NCI-H460 (cell line): ENCODE measurements around the gene MMP7. TPM values are rescaled to one million over a fixed set of nuclear protein-coding genes. Genes with fewer than 3 reads are reported as not detected.

Source experiments
- DNase-seq: peaks from one replicate; pipeline ENCODE4 v3.0.0-alpha.2; 2016; ENCODE audit warnings: low read depth; ENCODE audit errors: extremely low read depth
- total RNA-seq: library from RNA; depleted of rRNA; stranded (reverse); fragments of >200 nt; shearing (Covaris generic); gene quantifications from 2 replicates; pipeline ENCODE4 v1.2.3, GENCODE V29; 2014

Gene MMP7
- total RNA-seq, 1 experiment from 2014 or later = 0.12 TPM

GRCh38 chr11:102497061-102497460 is 33.5 kb downstream of the MMP7 start:
- no peak for DNase-seq

DNA sequence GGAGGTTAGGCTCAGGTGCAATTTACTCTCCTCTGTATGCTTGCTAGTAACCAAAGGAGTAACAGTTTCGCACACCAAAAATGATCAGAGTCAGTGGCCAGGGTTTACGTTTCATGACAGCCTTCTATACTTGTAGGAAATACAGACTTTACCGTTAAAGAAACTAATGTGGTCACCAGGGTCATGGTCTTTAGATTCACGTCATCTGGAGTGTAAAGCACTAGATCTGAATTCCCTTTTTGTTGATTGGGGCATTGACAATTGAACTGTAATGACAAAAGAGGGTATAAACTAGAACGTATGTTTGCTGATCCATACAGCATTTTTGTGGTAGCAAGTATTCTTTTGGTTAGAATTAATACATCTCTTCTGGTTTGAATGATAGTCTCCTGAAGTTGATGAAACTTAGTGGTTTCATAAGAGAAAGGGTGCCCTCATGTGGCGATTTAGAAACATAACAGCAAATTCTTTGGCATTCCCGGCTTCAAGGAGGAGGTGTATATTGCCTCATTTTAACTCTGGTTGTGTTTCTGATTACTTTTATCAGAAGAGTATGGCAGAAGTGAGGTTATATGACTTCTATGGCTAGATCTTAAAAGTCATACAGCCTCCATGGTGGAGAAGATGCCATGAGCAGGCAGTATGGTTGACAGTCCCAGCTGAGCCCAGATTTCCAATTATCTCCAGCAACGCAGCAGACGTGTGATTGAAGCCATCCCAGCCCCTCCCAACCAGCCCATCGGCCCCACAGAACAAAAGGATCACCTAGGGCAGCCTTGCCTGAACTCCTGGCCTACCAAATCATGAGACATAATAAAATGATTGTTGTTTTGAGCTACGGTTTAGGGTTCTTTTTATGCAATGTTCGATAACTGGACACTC is 35.1 kb downstream of the MMP7 start:
- peak; percentile 80 for DNase-seq

DNA sequence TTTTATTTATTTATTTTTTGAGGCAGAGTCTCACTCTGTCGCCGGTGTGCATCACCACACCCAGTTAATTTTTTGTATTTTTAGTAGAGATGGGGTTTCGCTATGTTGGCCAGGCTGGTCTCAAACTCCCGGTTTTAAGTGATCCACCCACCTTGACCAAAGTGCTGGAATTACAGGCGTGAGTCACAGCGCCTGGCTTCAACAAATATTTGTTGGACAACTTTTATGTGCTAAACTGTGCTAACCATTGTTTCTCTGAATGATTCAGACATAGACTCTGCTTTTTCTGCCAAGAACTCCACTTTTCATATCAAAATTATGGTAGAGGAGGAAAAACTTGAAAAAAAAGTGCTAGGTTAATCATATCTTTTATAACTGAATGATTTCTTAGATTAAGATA is 36.3 kb downstream of the MMP7 start:
- no peak for DNase-seq

- no peak for DNase-seq
These were observed 37.0 kb downstream of the MMP7 start for GRCh38 chr11:102493524-102493923.

DNA sequence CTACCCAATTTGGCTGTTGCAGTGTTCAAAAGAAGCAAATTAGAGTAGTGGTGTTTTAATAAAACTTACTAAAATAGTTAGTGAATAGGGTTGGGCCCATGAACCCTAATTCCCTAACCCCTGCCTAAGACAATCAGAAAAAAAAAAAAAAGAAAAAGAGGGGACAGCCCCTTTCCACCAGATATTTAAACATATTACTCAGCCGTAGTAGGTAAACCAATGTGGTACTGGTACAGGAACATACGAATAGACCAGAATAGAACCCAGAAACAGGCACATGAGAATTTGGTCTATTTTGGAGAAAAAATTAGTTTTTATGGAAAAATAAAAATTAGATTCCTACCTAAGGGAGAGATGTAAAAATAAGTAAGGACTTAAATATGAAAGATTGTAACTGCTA is 38.6 kb downstream of the MMP7 start:
- no peak for DNase-seq

DNA sequence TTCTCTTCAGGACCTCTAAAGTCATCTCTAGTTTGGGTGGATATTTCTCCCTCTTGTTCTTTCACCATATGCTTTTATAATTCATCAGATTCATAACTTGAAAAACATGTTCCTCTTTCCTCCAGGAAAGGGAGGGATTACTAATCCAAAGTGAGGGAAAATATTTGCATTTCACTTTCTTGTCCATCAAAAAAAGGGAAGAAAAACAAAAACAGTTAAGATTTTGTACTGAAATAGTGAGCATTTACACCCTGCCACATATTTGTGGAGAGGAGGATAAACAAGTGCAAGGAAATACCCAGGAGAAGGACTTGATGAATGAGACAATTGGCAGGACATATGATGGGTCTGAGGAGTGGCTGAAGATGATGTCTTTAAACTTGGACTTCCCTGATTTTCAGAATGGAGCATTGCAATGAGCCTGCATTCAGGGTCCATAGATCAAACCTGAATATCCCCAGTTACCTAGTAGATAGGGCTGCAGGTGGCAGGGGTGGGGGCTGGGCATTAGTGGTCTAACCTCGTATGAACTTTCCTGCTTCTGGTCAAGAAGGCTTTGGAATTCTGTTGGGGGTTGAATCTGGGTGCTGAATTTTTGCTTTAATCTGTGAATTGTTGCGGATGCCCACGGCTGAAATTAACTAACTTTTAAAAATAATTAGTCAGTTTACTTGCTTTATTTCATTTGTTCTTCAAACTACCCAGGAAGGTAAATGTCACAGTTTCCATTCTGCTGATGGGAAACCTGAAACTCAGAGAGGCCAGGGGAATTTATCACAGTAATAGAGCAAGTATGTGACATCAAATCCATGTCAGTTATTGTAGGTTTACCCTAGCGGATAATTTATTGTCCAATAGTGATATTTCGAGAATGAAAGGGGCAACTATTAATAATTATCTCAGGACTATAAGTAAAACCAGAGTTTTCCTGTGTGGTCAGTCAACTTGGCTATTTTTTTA is 41.1 kb downstream of the MMP7 start:
- no peak for DNase-seq

GRCh38 chr11:102488208-102488607 is 42.3 kb downstream of the MMP7 start:
- DNase-seq = no peak

GRCh38 chr11:102487214-102487613 is 43.3 kb downstream of the MMP7 start:
- no peak for DNase-seq

- no peak for DNase-seq
These were observed 44.0 kb downstream of the MMP7 start for GRCh38 chr11:102486584-102486983.

GRCh38 chr11:102485095-102485722 is 45.3 kb downstream of the MMP7 start:
- no peak for DNase-seq

GRCh38 chr11:102482433-102482832 is 48.1 kb downstream of the MMP7 start:
- no peak for DNase-seq

DNA sequence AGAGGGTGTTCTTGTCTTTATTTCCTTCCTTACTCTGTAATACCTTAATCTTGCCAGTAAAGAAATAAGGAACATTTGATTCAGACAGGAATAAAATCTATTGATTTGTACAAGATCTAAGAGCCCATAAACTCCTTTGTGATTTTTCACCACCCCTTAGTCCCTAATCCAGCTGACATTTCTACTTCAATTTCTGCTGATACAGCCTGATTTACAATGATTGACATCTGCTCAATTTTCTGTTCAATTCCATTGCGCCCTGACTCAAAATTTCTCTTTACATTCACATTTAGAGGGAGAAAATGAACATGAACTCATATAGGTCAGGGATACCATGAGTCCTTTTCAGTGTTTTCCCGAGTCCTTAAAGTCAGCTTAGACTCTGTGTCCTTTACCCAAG is 50.8 kb downstream of the MMP7 start:
- no peak for DNase-seq

DNA sequence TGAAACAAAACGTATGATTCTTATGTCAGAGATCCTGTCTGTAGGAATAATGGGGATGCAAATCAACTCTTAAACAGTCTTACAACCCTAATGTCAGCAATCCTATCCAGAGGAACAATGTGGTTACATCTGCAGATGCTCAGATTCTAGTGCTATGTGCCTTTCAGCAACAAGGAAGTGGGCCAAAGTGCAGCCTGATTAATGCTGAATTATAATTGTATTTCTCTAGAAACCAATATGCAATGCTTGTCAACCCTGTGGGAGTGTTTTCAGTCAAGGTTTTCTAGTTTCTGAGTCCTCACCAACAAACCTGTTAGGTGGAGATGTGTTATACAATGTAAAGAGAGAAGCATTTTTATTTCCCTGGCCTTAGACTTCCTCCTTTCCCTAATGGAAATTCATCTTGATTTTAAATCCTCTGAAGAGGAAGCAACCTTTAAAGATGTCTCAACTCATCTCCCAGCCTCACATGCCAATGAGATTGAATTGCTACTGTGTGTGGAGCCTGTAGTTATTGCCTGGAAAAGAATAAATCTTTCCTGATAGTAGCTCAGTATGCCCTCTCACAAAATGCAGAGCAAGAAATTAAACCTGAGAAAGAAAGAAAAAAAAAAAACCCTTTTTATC is 51.8 kb downstream of the MMP7 start:
- DNase-seq = no peak

GRCh38 chr11:102476812-102477211 is 53.7 kb downstream of the MMP7 start:
- DNase-seq = no peak

DNA sequence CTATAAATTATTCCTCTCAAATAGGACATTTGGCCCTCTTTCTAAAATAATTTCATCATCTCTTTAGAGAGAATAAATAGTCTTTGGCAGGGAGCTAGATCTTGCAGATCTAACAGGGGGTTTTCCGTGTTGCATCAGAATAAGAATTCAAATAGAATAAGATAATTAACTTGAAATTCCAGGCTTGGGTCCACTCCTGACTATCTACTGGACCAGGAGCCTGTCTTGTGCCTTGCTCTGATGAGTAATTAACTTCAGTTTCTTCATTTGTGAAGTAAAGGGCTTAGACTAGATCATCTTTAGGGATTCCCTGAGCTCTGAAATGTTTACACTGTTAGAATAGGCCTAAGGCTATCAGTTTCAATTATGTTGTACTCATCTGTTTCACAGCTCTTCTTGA is 54.5 kb downstream of the MMP7 start:
- DNase-seq = no peak

DNA sequence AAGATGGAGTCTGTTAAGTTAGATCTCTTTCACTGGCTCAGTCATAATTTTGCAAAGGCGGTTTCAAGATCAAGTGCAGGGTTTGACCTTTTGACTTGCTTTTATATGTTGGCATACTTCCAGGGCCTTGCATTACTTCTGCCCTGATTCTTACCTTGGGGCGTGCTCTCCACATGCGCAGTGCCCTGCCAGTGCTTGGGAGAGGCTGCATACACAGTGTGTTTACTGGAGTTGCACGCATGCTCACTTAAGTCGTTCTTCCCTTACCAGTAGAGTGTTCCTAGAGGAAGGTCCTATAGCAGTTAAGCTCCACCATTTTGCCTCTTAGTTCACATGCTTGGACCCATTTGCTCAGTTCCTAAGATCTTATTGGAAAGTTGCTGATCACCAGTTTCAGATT is 57.0 kb downstream of the MMP7 start:
- no peak for DNase-seq

GRCh38 chr11:102472127-102472526 is 58.4 kb downstream of the MMP7 start:
- DNase-seq = no peak

DNA sequence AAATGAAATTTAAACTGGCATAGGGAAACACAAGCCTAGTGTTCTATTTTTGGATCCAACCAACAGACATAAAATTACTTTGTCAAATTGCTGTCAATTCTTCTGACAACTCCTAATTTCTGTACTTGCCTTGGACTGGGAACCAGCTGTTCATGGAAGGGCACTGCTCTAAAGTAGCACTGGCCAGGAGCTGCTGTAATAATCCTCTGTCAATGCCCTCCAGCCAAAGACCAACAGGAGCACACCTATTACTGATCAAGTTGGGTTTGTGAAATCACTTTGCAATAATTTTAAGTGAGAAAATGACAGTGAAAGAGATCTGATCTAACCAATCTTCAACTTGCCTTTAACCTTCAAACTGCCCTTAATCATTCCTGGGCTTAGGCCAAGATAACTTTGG is 59.1 kb downstream of the MMP7 start:
- no peak for DNase-seq
